WERI-Rb-1 (cell line): ENCODE results near the gene ABCB9.
"Not testable (repeated sequence)": the region's sequence is repeated elsewhere in the genome, so short reads cannot be mapped to it uniquely, and the experiment has no call there.

Experiments
- DNase-seq: peaks from one replicate; pipeline ENCODE4 v3.0.0-alpha.2; 2020
- H3K27ac ChIP-seq: fragments of 250-450 bp; sonication (Bioruptor Pico); 2 replicates; pipeline ENCODE4 v1.5.1; 2020; ENCODE audit warnings: mild to moderate bottlenecking, moderate library complexity
- H3K27me3 ChIP-seq: fragments of 250-450 bp; sonication (Bioruptor Pico); 2 replicates; pipeline ENCODE4 v1.5.1; 2021; ENCODE audit warnings: mild to moderate bottlenecking, low read depth, moderate library complexity; ENCODE audit not compliant: insufficient read depth, severe bottlenecking
- H3K36me3 ChIP-seq: fragments of 250-450 bp; sonication (Bioruptor Pico); 2 replicates; pipeline ENCODE4 v1.5.1; 2020; ENCODE audit warnings: mild to moderate bottlenecking, moderate library complexity
- H3K4me3 ChIP-seq: 2 replicates; pipeline ENCODE4 v1.5.1; 2011; ENCODE audit warnings: low read depth, mild to moderate bottlenecking, control low read depth, low read length
- H3K9me3 ChIP-seq: fragments of 250-450 bp; sonication (Bioruptor Pico); 2 replicates; pipeline ENCODE4 v1.5.1; 2021; ENCODE audit warnings: mild to moderate bottlenecking, moderate library complexity; ENCODE audit not compliant: severe bottlenecking
- CTCF ChIP-seq: IDR thresholded peaks from 2 replicates; pipeline ENCODE4 v1.5.1; 2011; ENCODE audit warnings: low read depth, mild to moderate bottlenecking, control low read depth, inconsistent platforms, low read length

Gene ABCB9

GRCh38 chr12:122946690-122947341, 19.4 kb downstream of the ABCB9 start:
- Histone ChIP-seq H3K9me3 (no peaks in the 10 kb centered on the region), H3K27me3 (no peaks in the 10 kb centered on the region), H3K27ac (peak overlapping the region; percentile 48), H3K36me3 (no peaks in the 10 kb centered on the region; the same call in 1 of the 2 replicates), H3K4me3 (no peak overlapping the region)
- peak; percentile 67 for DNase-seq
- TF ChIP-seq CTCF = peak; percentile 44

GRCh38 chr12:122944605-122945592, 21.4 kb downstream of the ABCB9 start:
- Histone ChIP-seq H3K27ac (no peak overlapping the region; the same call in 1 of the 2 replicates), H3K36me3 (no peaks in the 10 kb centered on the region; the same call in 1 of the 2 replicates), H3K27me3 (no peaks in the 10 kb centered on the region), H3K4me3 (no peak overlapping the region), H3K9me3 (no peaks in the 10 kb centered on the region)
- no peak for TF ChIP-seq CTCF
- peak; percentile 47 for DNase-seq

- Histone ChIP-seq H3K27ac (no peak overlapping the region), H3K36me3 (peaks cover under 1% of the 10 kb centered on the region; the same call in 1 of the 2 replicates)
- TF ChIP-seq CTCF = no peak
These were observed 23.1 kb downstream of the ABCB9 start for GRCh38 chr12:122943196-122943595.

GRCh38 chr12:122942637-122943036, 23.6 kb downstream of the ABCB9 start:
- Histone ChIP-seq H3K9me3 (no peaks in the 10 kb centered on the region), H3K36me3 (peaks cover 6% of the 10 kb centered on the region; the same call in 1 of the 2 replicates), H3K4me3 (no peak overlapping the region), H3K27ac (no peak overlapping the region), H3K27me3 (no peaks in the 10 kb centered on the region)
- no peak for DNase-seq
- TF ChIP-seq CTCF = no peak

More at GRCh38 chr12:122943196-122943595, 23.1 kb downstream of the ABCB9 start:
- no peaks in the 10 kb centered on the region for H3K9me3 ChIP-seq
- H3K27me3 ChIP-seq = no peaks in the 10 kb centered on the region
- DNase-seq = no peak
- no peak overlapping the region for H3K4me3 ChIP-seq

- H3K36me3 ChIP-seq = peaks cover 14% of the 10 kb centered on the region; the same call in 1 of the 2 replicates
- not testable (repeated sequence) for H3K9me3 ChIP-seq, H3K27me3 ChIP-seq, H3K27ac ChIP-seq, H3K4me3 ChIP-seq, DNase-seq
These were observed 24.9 kb downstream of the ABCB9 start for GRCh38 chr12:122941351-122941750.

GRCh38 chr12:122939125-122939524, 27.1 kb downstream of the ABCB9 start:
- H3K27me3 ChIP-seq = no peaks in the 10 kb centered on the region
- H3K9me3 ChIP-seq = no peaks in the 10 kb centered on the region
- no peak overlapping the region for H3K4me3 ChIP-seq
- DNase-seq = no peak
- no peak overlapping the region for H3K27ac ChIP-seq
- peaks cover 14% of the 10 kb centered on the region; the same call in 1 of the 2 replicates for H3K36me3 ChIP-seq
- TF ChIP-seq CTCF = no peak
